RPMI7951 (cell line): Measurements from ENCODE around the gene ARHGEF28. TPM values are rescaled to one million over a fixed set of nuclear protein-coding genes. Genes with fewer than 3 reads are reported as not detected.

Source experiments
- DNase-seq: peaks from one replicate; pipeline ENCODE4 v3.0.0-alpha.2; 2012; ENCODE audit warnings: low read depth
- total RNA-seq: library from RNA; depleted of rRNA; stranded (reverse); fragments of >200 nt; shearing (Covaris generic); gene quantifications from 2 replicates; pipeline ENCODE4 v1.2.3, GENCODE V29; 2014

Gene ARHGEF28
- total RNA-seq, 1 experiment from 2014 or later: 11.3 TPM

DNA sequence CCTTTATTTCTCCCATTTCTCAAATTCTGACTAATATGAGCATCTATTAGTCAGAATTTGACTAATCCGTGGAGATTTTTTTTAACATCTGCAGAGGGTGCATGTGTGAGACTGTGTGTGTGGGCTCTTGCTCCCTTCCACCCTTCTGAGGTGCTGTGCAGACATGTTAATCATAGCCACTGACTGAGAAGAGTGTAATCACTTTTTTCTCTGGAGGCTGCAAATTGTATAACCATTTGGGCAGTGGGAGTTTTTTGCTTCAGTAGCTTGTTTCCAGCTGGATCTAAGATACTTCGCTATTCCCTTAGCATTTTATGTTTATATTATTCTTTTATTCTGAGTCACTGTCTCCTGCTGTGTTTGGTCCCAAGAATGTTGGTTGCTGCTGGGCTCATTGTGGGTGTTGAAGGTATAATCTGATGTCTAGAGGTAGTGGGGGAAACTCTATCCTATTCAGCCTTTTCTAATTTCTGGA lies 66.2 kb downstream of the ARHGEF28 start:
- peak; percentile 61 for DNase-seq

DNA sequence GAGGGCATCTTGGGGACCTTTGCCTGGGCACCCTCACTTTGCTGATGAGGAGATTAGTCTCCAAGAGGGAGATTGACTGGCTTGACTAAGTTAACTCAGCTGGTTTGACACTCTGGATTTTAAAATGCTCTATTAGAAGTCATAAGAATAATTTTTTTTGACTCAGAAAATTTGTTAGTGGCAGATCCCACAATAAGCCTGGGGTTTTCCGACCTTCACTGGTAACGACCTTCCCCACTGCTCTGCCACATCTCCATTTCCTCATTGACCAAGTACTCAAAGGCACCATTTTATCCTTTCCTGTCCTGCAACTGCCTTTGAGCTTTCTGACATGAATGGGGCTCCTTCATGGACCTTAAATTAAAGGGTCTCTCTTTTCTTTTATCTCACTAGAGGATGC lies 67.0 kb downstream of the ARHGEF28 start:
- DNase-seq: no peak

DNA sequence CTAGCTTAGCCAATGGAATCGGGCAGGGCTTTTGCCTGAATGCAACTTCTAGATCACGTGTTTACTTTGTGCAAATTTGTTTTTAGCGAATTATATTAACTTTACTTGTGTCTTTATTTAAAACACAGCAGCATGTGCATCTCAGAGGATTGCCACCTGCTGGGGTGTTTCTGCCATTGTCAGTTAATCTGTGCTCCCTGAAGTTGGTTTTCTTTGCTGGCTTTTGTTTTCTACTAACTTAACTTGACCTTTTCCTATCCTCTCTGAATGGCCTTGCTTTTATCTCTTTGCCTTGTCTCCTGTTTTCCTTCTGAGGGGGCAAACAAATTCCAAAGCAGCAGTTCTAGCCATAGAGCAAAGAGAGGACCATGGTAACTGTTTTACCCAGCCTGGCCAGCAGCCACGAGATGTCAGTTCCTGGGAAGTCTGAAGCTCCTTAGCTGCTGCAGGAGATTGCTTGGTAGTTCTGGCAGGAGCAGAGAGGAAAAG lies 67.6 kb downstream of the ARHGEF28 start:
- peak; percentile 32 for DNase-seq

DNA sequence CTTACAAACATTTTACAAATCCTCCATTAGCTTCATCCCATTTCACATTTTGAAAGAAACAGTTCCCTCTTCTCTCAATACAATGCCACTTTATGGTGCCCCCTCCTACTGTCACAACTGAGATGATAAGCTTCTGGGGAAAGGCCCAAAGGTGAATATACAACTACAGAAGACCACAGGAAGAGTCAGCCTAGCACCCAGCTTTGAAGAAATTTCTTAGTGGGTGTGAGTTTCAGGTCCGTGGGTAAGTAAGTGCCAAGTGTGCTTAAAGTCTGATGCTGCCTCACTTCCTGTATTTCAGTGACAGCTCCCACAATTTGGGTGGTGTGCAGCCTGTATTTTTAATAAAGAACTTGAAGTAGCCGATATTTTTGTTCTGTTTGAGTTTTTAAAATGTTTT lies 68.1 kb downstream of the ARHGEF28 start:
- no peak for DNase-seq

DNA sequence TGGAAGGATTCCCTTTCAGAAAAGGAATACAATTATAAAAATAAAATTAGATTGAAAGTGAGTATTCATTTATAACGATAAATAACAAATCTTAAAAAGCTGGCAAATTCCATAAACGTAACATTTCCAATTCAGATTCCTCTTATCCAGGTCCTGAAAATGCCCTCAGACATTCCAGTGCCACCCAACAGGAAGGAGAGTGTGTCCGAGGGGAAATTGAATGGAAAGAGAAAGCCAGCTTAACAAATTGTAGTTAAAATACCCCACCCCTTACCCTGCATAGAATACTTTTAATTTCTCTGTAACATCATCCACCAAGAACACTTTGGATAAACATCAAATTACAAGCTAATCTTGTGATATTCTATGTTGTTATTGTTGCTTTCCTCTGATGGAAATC lies 72.0 kb downstream of the ARHGEF28 start:
- no peak for DNase-seq

DNA sequence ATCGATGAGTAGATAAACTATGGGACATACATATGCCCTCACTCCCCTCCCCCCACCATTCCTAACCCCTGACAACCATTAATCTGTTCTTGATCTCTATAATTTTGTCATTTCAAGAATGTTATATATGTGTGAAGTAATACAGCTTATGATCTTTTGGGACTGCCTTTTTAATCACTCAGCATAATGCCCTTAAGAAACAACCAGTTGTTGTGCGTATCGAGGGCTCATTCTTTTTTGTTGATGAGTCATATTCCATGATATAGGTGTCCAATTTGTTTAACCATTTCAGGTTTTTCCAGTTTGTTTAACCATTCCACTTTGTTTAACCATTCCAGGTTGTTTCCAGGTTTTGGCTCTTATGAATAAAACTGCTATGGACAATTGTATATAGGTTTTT lies 75.6 kb downstream of the ARHGEF28 start:
- no peak for DNase-seq

DNA sequence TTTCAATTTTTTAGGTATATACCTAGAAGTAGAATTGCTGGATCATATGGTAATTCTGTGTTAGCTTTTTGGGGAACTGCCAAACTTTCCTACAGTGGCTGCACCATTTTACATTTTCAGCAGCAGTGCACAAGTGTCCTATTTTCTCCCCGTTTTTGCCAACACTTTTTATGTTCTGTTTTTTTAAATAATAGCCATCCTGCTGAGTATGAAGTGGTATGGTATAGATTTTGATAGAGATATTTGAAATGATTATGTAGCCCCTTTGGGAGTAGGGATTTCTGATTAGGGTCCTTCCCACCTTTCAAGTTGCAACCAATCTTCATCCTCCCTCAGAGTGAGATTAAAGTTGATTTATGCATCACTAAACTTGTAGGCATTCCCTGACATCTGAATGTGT lies 76.5 kb downstream of the ARHGEF28 start:
- no peak for DNase-seq

DNA sequence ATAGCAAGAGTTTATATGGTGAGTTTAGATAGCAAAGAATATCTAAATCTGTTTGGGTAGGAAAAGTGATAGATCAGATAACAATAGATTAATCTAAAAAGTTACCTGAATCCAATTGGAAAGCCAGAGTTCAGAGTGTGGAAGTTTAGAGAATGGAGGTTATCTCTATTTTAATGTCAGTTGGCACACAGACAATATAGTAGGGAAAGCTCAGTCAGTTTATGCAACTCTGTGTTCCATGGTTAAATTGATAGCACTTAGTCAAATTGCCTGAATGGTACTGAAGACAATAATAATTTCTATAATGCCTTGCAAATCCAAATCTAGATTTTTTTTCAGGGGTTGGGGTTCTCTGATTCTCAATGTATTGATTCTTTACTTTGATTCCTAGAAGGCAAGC lies 77.0 kb downstream of the ARHGEF28 start:
- DNase-seq: no peak

DNA sequence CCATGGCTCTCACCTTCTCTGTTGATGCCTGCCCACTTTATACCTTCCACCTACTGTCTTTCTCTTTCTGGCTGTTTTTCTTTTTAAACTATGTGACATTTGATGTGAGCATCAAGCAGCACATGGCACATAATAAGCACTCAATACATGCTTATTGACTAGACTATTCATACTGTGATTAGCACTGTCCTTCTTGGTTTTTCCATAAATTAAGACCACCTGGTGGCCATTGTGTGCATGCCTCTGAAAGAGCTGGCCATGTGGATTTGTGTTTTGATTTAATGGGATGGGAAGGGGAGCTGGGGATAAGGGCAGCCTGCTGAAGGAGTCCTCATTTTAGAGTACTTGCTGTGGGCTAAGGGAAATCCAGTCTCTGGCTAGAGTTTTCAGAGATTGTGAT lies 79.4 kb downstream of the ARHGEF28 start:
- no peak for DNase-seq

DNA sequence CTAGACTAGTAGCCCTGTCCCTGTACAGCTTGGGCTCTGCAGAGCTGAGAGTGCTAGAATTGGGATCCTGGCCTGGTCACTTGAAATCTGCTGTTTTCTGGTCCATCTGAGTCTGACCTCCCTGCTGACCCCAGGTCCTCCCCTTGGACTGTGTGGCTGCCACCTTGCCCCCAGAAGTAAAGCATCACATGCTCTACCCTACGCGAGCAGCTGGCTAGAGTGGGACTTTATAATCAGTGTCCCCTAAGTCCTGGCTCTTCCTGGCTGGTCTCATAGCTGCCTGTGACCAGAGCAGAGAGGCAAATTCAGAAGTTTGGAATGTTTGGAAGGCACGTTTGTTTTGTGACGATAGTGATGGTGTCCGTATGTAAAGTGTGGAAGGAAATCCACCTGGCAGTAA lies 81.0 kb downstream of the ARHGEF28 start:
- DNase-seq: no peak

DNA sequence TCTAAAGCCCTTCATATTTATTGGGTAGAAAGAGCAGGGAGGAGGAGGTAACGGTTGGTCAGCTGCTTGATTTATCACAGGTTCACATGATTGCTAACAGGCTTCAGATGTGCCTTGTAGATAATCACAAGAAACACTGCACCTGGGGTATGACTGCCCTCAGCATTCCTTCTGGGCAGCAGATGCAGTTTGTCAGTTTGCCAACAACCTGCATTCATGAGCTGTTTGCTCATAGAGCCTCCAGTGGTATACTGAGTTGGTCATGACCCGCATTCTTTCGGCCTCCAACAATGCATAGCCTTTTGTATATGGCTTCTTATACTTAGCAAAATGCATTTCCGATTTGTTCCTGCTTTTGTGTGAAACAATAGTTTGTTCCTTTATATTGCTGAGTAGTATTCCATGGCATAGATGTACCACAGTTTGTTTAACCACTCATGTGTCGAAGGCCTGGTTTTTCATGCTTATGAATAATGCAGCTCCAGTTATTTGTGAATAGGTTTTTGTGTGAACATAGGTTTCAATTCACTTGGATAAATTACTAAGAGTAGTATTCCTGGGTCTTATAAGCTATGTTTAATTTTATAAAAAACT lies 83.6 kb downstream of the ARHGEF28 start:
- peak; percentile 66 for DNase-seq

DNA sequence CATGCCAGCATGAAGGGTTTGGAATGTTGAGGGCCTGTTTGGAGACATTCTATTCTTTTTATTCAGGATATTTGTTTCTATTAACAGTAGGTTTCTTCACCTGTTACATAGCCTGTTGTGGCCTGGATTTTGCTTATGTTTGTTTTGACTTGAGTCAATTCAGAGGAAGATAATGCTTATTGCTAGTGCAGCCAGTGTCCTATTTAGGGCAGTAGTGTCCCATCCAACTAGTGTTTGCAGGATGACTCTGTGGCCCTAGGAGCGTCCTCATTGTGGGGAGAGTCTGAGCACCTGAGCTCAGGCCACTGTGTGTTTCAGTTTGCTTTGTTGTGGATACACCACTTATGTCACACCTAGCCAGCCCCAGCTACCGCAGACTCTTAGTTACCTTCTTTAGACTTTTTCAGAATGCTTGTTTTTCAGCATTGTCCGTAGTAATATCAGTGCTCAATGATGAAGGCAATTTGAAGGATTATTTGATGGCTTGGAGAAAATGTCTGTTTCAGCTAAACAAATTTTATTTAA lies 90.3 kb downstream of the ARHGEF28 start:
- no peak for DNase-seq

DNA sequence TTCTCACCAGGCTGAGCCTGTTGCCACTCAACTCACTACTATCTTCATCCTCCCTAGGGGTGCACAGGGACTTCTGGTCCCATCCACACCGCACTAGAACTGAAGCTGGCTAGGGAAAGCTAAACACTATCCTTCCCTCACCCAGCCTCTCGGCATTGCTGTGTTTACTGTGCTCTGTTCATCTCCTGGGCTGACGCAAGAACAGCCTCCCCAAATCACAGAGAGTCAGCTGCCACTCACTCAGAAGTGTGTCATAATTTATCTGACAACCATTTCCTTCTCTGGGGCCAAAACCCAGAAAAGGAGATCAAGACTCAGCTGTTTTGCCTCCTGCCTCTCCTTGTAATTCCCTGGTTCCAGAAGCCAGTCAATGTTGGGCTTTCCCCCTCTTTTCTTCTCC lies 92.8 kb downstream of the ARHGEF28 start:
- DNase-seq: no peak

DNA sequence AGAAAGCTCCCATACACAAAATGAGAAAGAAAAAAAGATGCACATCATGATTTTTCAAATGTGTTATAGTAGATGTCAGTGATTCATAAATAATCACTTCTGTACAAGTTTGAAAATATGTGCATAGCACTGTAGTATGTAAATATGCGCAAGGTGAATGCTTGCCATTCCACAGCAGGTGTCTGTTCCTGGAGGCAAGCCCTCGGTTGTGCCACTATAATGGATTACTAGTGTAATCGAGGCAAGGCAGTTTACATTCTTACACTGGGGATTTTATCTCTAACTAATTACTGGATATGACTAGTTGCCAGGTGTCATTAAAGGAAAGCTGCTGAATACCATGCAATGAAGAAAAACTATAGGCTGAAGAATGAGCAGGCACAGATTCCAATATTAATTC lies 93.6 kb downstream of the ARHGEF28 start:
- DNase-seq: no peak

DNA sequence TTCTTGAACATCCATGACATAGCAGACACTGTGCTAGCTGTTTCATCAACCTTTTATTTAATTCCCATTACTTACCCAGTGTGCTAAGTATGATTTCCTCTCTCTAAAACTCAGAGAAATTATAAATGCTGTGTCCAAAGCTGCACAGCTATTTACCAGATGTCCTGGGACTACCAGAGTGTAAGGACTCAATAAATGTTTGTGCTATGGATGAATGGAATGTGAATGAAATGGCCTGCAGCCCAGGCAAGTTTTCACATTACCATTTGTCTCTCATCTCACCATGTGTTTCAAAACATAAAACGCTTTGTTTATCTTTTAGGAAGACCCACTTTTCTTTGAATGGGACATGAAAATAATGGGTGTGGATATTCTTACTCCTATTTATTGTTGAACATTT lies 96.2 kb downstream of the ARHGEF28 start:
- no peak for DNase-seq

DNA sequence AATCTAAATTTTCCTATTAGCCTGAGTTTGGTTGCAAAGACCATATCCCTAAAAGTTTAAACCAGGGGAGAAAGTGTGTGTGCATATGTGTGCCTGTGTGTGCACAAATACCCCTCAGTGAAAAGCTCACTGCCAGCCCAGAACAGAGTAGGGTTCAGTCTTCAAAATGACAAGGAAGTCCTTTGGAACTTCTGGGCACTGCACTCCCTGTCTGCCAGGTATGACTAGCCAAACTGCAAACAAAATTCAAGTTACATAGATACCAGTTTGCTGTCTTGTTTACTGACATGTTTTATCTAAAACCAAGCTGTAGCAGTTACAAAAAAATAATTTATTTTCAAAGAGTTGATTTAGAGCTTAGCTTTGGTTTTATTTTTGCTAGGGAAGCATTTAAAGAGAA lies 100.1 kb downstream of the ARHGEF28 start:
- no peak for DNase-seq

DNA sequence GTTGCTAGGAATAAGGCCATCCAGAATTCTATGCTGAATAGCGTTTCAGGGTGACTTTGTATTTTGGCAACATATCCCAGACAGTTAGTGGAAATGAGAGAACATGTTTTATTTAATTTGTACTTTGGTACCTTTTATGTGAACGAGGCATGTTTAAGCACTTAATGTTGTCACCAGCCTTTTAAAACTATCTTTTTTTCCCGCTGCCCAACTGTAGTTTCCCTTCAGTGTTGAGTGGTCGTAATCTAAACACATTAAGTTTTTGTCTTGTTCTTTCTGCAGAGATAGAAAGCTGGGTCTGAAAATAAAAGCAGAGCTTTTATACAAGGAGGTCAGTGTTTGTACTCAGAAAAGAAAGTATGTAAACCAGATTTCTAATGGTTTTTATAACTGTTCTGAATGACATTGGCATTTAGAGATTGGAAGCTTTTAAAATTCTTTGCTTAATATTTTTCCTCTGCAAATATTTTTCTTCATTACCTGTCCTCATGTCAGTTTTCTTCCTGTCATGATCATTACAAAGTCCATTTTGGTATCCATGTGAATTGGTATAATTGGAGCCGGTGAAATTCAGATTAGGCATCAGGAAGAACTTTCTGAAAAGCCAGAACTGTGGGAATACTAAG lies 100.7 kb downstream of the ARHGEF28 start:
- no peak for DNase-seq

DNA sequence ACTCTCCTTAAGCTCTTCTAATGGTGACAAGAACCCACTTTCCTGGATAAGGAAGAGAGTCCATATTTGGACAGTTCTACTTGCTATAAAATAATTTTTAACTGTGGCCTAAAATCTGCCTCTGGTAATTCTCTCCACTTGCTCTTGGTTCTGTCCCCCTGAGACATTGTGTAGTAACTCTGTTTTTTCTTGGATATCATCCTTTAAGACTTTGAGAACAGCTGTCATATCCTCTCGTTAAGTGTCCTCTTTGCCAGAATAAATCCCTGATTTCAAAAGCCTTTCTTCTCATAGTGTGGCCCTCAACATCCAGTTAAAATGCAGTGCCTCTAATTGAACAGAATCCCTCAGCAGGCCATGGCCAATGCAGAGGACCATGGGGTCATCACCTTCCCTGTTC lies 101.5 kb downstream of the ARHGEF28 start:
- no peak for DNase-seq

DNA sequence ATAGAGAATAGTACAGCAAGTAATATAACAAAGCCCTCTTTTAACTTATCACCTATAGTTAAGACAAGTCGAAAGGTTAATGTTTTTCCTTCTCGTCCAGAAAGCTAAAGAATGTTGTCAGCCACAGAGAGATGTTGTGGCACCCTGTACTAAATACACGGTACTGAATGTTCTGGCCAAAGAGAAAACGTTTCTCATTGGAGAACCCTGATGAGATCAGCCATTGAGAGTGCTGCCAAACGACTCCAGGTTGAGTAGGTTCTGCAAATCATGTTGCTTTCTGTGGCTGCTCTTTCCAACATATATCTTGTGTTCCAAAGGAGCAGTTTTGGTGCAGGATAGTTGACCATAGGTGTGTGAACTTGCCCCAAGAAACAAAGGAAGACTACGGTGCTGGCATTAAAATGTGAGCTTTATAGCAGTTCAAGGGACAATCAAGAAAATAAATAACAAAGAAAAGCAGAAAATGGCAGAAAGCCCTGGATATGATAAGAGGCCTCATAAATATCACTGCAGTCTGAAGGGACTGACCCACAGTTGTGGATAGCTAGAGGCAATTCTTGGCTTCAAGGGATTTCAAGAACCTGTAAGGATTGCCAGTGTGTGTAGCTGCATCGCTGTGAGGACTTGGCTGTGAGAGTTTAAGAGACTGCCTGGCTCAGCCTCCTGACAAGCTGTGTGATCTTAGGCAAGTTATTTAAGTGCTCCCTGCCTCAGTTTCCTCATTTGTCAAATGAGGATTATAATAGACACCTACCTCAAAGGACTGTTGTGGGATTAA lies 102.7 kb downstream of the ARHGEF28 start:
- no peak for DNase-seq

DNA sequence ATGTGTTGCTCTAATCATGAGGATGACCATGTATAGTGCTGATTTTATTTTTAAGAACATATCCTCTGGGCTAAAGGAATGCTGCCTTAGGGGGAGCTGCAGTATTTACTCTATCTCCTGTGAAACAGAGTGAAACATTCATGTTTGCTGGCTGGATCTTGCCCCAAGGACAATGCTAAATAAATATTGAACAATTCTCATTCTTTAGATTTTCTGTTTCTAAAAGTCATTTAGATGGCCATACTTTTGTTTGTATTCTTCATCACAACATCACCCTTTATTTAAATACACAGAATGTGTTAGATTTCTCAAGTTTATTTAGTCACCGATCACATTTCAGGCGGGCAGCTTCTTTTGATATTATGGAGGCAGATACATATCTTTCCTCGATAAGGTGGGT lies 103.3 kb downstream of the ARHGEF28 start:
- no peak for DNase-seq

DNA sequence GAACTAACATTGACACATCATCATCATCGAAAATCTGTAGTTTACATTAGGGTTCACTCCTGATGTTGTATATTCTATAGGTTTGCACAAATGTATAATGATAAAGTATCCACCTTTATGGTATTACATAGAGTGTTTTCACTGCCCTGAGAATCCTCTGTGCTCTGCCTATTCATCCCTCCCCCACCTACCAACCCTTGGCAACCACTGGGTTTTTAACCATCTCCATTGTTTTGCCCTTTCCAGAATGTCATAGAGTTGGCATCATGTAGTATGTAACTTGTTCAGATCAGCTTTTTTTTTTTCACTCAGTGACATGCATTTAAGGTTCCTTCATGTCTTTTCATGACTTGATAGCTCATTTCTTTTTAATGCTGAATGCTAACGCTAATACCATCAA lies 106.0 kb downstream of the ARHGEF28 start:
- DNase-seq: no peak

DNA sequence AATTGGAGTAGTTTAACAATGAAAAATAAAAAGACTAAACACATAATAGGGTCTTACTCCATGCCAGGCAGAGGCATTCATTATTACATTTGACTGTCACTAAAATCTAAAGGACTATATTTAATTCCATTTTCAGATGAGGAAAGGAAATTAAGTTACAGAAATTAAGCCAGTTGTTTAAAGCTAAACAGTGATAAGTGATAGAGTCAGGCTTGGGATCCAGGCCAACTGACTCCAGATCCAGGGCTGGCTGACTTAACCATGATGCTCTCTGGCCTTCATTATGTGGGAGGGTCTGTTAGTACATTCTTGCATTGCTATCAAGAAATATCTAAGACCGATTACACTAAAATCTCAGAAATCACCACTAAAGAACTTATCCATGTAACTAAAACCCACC lies 107.2 kb downstream of the ARHGEF28 start:
- no peak for DNase-seq
